H1 (cell line): ENCODE results near the gene FLT1. TPM values are rescaled to one million over a fixed set of nuclear protein-coding genes. Genes with fewer than 3 reads are reported as not detected.

ENCODE experiments used
- CTCF ChIA-PET: fragments of 300-600 bp; sonication (Branson Sonifier 250); formaldehyde crosslinking; loops from one replicate; lab custom pipeline; 2021; ENCODE audit not compliant: partially characterized antibody; lab: Charles Lee
- POLR2A ChIA-PET: fragments of 300-600 bp; sonication (Branson Sonifier 250); formaldehyde crosslinking; loops from one replicate; lab custom pipeline; 2021; ENCODE audit warnings: inconsistent platforms; ENCODE audit not compliant: partially characterized antibody; lab: Charles Lee
- DNase-seq, 2 experiments: peaks; one replicate each; pipeline versions ENCODE4 v3.0.0 to v3.0.0-alpha.2; 2010 to 2022; ENCODE audit warnings: low spot score in 2 of 2, low read depth in 1 of 2, mixed read lengths in 1 of 2
- FAIRE-seq: peaks from 2 replicates; lab custom pipeline; 2011; peaks lifted over from hg19 to GRCh38; lab: Jason Lieb, UNC
- H2AFZ ChIP-seq: 2 replicates; pipeline ENCODE4 v1.8.1; 2012; ENCODE audit warnings: low read length, inconsistent platforms
- H2AK5ac ChIP-seq: 2 replicates; pipeline ENCODE4 v1.6.1; 2013; ENCODE audit warnings: low read depth, low read length
- H2BK120ac ChIP-seq: replicated peaks from 2 replicates; pipeline ENCODE3; 2013; ENCODE audit warnings: low read depth, low read length, inconsistent platforms
- H2BK12ac ChIP-seq: 2 replicates; pipeline ENCODE4 v1.6.1; 2013; ENCODE audit warnings: low read depth, low read length
- H2BK15ac ChIP-seq: 2 replicates; pipeline ENCODE4 v1.6.1; 2013; ENCODE audit warnings: low read length
- H2BK20ac ChIP-seq: 2 replicates; pipeline ENCODE4 v1.6.1; 2013; ENCODE audit warnings: low read length
- H2BK5ac ChIP-seq: 2 replicates; pipeline ENCODE4 v1.6.1; 2013; ENCODE audit warnings: low read depth, low read length
- H3K14ac ChIP-seq: 2 replicates; pipeline ENCODE4 v1.6.1; 2013; ENCODE audit warnings: inconsistent platforms; ENCODE audit not compliant: insufficient read length
- H3K18ac ChIP-seq: 2 replicates; pipeline ENCODE4 v1.6.1; 2013; ENCODE audit warnings: low read length; ENCODE audit errors: extremely low read depth
- H3K23ac ChIP-seq: 2 replicates; pipeline ENCODE4 v1.6.1; 2013; ENCODE audit warnings: inconsistent platforms; ENCODE audit not compliant: insufficient read length
- H3K23me2 ChIP-seq: 2 replicates; pipeline ENCODE4 v1.6.1; 2013; ENCODE audit warnings: low read depth, low read length
- H3K27ac ChIP-seq: 2 replicates; pipeline ENCODE4 v1.6.1; 2011; ENCODE audit warnings: low read depth, low read length, inconsistent platforms
- H3K27me3 ChIP-seq, 4 experiments: replicated peaks in 1 of 4; 1 replicate in 1 of 4; 2 replicates in 3 of 4; pipeline versions ENCODE4 v1.6.1 to v1.8.1; 2011 to 2013; ENCODE audit warnings: low read length in 3 of 4, mild to moderate bottlenecking in 3 of 4, inconsistent platforms in 2 of 4, mixed read lengths in 2 of 4, moderate library complexity in 1 of 4; ENCODE audit not compliant: control insufficient read depth in 3 of 4, insufficient read depth in 3 of 4; ENCODE audit errors: extremely low read depth in 1 of 4
- H3K36me3 ChIP-seq, 4 experiments: 2 replicates each; pipeline versions ENCODE4 v1.6.1 to v1.8.1; 2011 to 2013; ENCODE audit warnings: mild to moderate bottlenecking in 4 of 4, low read length in 3 of 4, moderate library complexity in 2 of 4, control low read depth in 1 of 4, inconsistent platforms in 1 of 4; ENCODE audit not compliant: insufficient read depth in 4 of 4, control insufficient read depth in 2 of 4
- H3K4ac ChIP-seq: replicated peaks from 2 replicates; pipeline ENCODE3; 2013; ENCODE audit warnings: low read length, low read depth, mixed read lengths, inconsistent platforms; ENCODE audit not compliant: insufficient read length
- H3K4me1 ChIP-seq, 4 experiments: replicated peaks in 1 of 4; 1 replicate in 1 of 4; 2 replicates in 3 of 4; pipeline versions ENCODE4 v1.6.1 to v1.8.1; 2011 to 2013; ENCODE audit warnings: low read length in 3 of 4, inconsistent platforms in 2 of 4, mixed read lengths in 1 of 4; ENCODE audit not compliant: insufficient read depth in 4 of 4, control insufficient read depth in 3 of 4
- H3K4me2 ChIP-seq, 2 experiments: 2 replicates each; pipeline versions ENCODE4 v1.6.1 to v1.8.1; 2011 to 2013; ENCODE audit warnings: low read depth in 2 of 2, low read length in 2 of 2, control low read depth in 1 of 2, inconsistent platforms in 1 of 2, mild to moderate bottlenecking in 1 of 2; ENCODE audit not compliant: insufficient read depth in 1 of 2
- H3K4me3 ChIP-seq, 4 experiments: fragments of 200-600, 300-600 bp in 1 of 4; sonication (generic), shearing (Covaris generic), sonication (Bioruptor Twin) in 1 of 4; 2 replicates each; pipeline versions ENCODE4 v1.5.1 to v1.8.1; 2011 to 2016; ENCODE audit warnings: low read length in 4 of 4, low read depth in 3 of 4, control low read depth in 2 of 4, inconsistent platforms in 2 of 4, mild to moderate bottlenecking in 2 of 4, mixed read lengths in 1 of 4, moderate library complexity in 1 of 4; ENCODE audit not compliant: insufficient read depth in 2 of 4; ENCODE audit errors: extremely low read depth in 1 of 4
- H3K56ac ChIP-seq: replicated peaks from 2 replicates; pipeline ENCODE3; 2013; ENCODE audit warnings: low read depth, mild to moderate bottlenecking, mixed read lengths, low read length, inconsistent platforms; ENCODE audit not compliant: insufficient read length
- H3K79me1 ChIP-seq: 2 replicates; pipeline ENCODE4 v1.6.1; 2013; ENCODE audit warnings: low read depth, low read length, control low read depth
- H3K79me2 ChIP-seq, 2 experiments: 2 replicates each; pipeline versions ENCODE4 v1.6.1 to v1.8.1; 2012 to 2013; ENCODE audit warnings: low read length in 2 of 2, mild to moderate bottlenecking in 2 of 2, inconsistent platforms in 1 of 2; ENCODE audit not compliant: insufficient read depth in 2 of 2, control insufficient read depth in 1 of 2
- H3K9ac ChIP-seq, 4 experiments: replicated peaks in 1 of 4; 1 replicate in 1 of 4; 2 replicates in 3 of 4; pipeline versions ENCODE4 v1.6.1 to v1.8.1; 2011 to 2013; ENCODE audit warnings: low read depth in 3 of 4, low read length in 3 of 4, control low read depth in 2 of 4, mild to moderate bottlenecking in 2 of 4, moderate library complexity in 2 of 4, inconsistent platforms in 1 of 4; ENCODE audit errors: extremely low read depth in 1 of 4
- H3K9me3 ChIP-seq, 2 experiments: 2 replicates each; pipeline versions ENCODE4 v1.6.1 to v1.8.1; 2012 to 2013; ENCODE audit warnings: mild to moderate bottlenecking in 2 of 2, moderate library complexity in 2 of 2, control low read depth in 1 of 2, inconsistent platforms in 1 of 2, low read depth in 1 of 2, low read length in 1 of 2, mixed read lengths in 1 of 2; ENCODE audit not compliant: insufficient read depth in 2 of 2
- H4K20me1 ChIP-seq, 2 experiments: replicated peaks in 1 of 2; 2 replicates each; pipeline versions ENCODE3 to v1.8.1; 2011 to 2013; ENCODE audit warnings: inconsistent platforms in 2 of 2, low read length in 2 of 2, mild to moderate bottlenecking in 1 of 2; ENCODE audit not compliant: insufficient read depth in 2 of 2, control insufficient read depth in 1 of 2
- H4K5ac ChIP-seq: 2 replicates; pipeline ENCODE4 v1.6.1; 2013; ENCODE audit warnings: low read length, low read depth, mixed read lengths, inconsistent platforms; ENCODE audit not compliant: insufficient read length
- H4K8ac ChIP-seq: 2 replicates; pipeline ENCODE4 v1.8.0; 2013; ENCODE audit warnings: mild to moderate bottlenecking, moderate library complexity, low read length, inconsistent platforms; ENCODE audit not compliant: insufficient read depth; ENCODE audit errors: extremely low read depth
- H4K91ac ChIP-seq: replicated peaks from 2 replicates; pipeline ENCODE3; 2013; ENCODE audit warnings: low read length, mixed read lengths, inconsistent platforms; ENCODE audit not compliant: insufficient read length
- BACH1 ChIP-seq: IDR thresholded peaks from 2 replicates; pipeline ENCODE4 v1.6.1; 2012; ENCODE audit warnings: low read length, improper control_type of control experiment
- CREB1 ChIP-seq: IDR thresholded peaks from 2 replicates; pipeline ENCODE4 v1.6.1; 2012; ENCODE audit warnings: inconsistent platforms
- EGR1 ChIP-seq: IDR thresholded peaks from 2 replicates; pipeline ENCODE4 v1.6.1; 2011; ENCODE audit warnings: low read depth, low read length, borderline replicate concordance
- GABPA ChIP-seq: IDR thresholded peaks from 2 replicates; pipeline ENCODE4 v1.6.1; 2011; ENCODE audit warnings: mild to moderate bottlenecking, low read length, moderate library complexity, borderline replicate concordance; ENCODE audit not compliant: insufficient read depth
- KDM1A ChIP-seq: fragments of 200-600, 300-600 bp; sonication (generic); IDR thresholded peaks from 2 replicates; pipeline ENCODE4 v1.7.1; 2016; ENCODE audit warnings: mild to moderate bottlenecking, low read length, borderline replicate concordance
- KDM4A ChIP-seq: IDR thresholded peaks from one replicate; pipeline ENCODE4 v1.7.1; 2012; ENCODE audit warnings: low read depth, mild to moderate bottlenecking, moderate library complexity, low read length, inconsistent platforms; ENCODE audit not compliant: severe bottlenecking
- PHF8 ChIP-seq: fragments of 200-600 bp; sonication (generic); conservative IDR thresholded peaks from 2 replicates; pipeline ENCODE4 v1.7.1; 2012; ENCODE audit warnings: low read depth, mild to moderate bottlenecking, inconsistent platforms, low read length, moderate library complexity
- POU5F1 ChIP-seq: IDR thresholded peaks from 2 replicates; pipeline ENCODE4 v1.6.1; 2011; ENCODE audit warnings: low read depth, mild to moderate bottlenecking, low read length, moderate library complexity
- RAD21 ChIP-seq, 2 experiments: IDR thresholded peaks in 1 of 2; conservative IDR thresholded peaks in 1 of 2; 2 replicates each; pipeline ENCODE4 v1.6.1; 2011; ENCODE audit warnings: low read depth in 2 of 2, low read length in 2 of 2, improper control_type of control experiment in 1 of 2, inconsistent platforms in 1 of 2, mild to moderate bottlenecking in 1 of 2, moderate library complexity in 1 of 2
- SIX5 ChIP-seq: IDR thresholded peaks from 2 replicates; pipeline ENCODE4 v1.6.1; 2011; ENCODE audit warnings: mild to moderate bottlenecking, low read depth, low read length
- TAF1 ChIP-seq: IDR thresholded peaks from 2 replicates; pipeline ENCODE4 v1.6.1; 2011; ENCODE audit warnings: mild to moderate bottlenecking, low read depth, low read length
- ZNF274 ChIP-seq: IDR thresholded peaks from 2 replicates; pipeline ENCODE4 v1.7.0; 2012; ENCODE audit warnings: low read length, borderline replicate concordance; ENCODE audit errors: extremely low read depth
- WGBS, 2 experiments: shearing (Covaris generic) in 1 of 2; methylation state at CpG; one replicate each; pipeline versions ENCODE4 v1.1.6 to v1.1.7; 2013 to 2015; ENCODE audit warnings: low lambda C conversion rate in 2 of 2, mixed read lengths in 2 of 2, inconsistent platforms in 1 of 2, low coverage in 1 of 2, missing lambda C conversion rate in 1 of 2; ENCODE audit not compliant: insufficient replicate concordance in 2 of 2, insufficient coverage in 1 of 2, insufficient read length in 1 of 2; ENCODE audit errors: extremely low coverage in 1 of 2, missing lambda C conversion rate in 1 of 2; 5-methylcytosine and 5-hydroxymethylcytosine counted together
- polyA plus RNA-seq, 7 experiments: library from polyadenylated mRNA; depleted of rRNA in 3 of 7; stranded (reverse) in 5 of 7; unstranded in 2 of 7; fragments of >200 nt in 5 of 7; fragments of 200-250 nt in 2 of 7; gene quantifications; 1 replicate in 5 of 7; 2 replicates in 1 of 7; 4 replicates in 1 of 7; pipeline versions ENCODE4 v1.2.1 to v1.2.3, GENCODE V29; 2011 to 2013; ENCODE audit warnings: missing spikeins in 2 of 7, mixed read lengths in 2 of 7
- total RNA-seq: library from RNA; stranded (reverse); fragmentation: NEBNext Ultra II Directional; extraction: Animal tissue kit (Norgen Biotek cat#: 25700); gene quantifications from 2 replicates; pipeline ENCODE4 v1.2.1, GENCODE V29; 2021
- TF ChIP-seq, protein P1 (sequence below): IDR thresholded peaks from 2 replicates; pipeline ENCODE4 v1.6.1; 2012; ENCODE audit warnings: low read length, inconsistent platforms

The FLT1 gene
- total and polyA plus RNA-seq, 2 of the 8 experiments (the other 6 are each of a cell fraction or from before 2014, with no cell fraction given): 19.7 to 90.2 TPM

DNA sequence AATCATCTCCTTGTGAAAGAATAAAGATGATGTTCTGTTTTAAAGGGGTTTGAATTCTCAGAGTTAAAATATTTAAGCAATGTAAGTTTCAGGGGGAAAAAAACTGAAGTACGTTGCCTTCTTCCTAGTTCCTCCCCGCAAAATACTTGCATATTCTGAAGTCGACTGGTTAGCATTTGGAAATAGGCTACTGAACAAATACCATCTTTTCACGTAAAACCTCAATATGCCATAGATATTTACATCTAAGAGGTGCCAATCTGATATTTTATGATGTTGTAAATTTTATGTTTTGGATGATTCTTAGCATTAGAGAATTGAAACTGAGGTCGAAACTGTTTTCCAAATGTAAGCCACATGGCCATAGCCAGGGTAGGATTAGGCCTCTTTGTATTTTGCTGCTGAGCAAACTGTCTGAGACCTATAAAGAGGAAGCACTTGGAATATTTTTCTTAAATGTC, 138.3 kb downstream of the FLT1 start:
- Histone ChIP-seq H3K79me2 (no peaks in the 10 kb centered on the region), H3K23me2 (no peaks in the 10 kb centered on the region), H4K20me1 (no peaks in the 10 kb centered on the region), H3K23ac (no peak overlapping the region), H4K5ac (no peak overlapping the region), H3K9ac (no peak overlapping the region), H3K4ac (no peak overlapping the region), H2BK20ac (no peak overlapping the region), H3K36me3 (peaks cover 0 to 5% (median 0%) of the 10 kb centered on the region in 4 experiments; a peak in 4 of 8 replicates), H2AK5ac (no peak overlapping the region), H2BK120ac (no peak overlapping the region), H3K27ac (no peak overlapping the region), H3K56ac (no peak overlapping the region), H3K27me3 (no peaks in the 10 kb centered on the region), H3K4me2 (no peak overlapping the region), H3K14ac (no peak overlapping the region), H2BK12ac (no peak overlapping the region), H2BK15ac (no peak overlapping the region), H3K79me1 (no peaks in the 10 kb centered on the region), H2BK5ac (no peak overlapping the region), H3K18ac (no peak overlapping the region), H3K4me1 (peaks cover 0 to 7% (median 2%) of the 10 kb centered on the region in 4 experiments; a peak in 2 of 7 replicates), H4K8ac (no peak overlapping the region), H2AFZ (no peak overlapping the region), H3K9me3 (no peaks in the 10 kb centered on the region), H3K4me3 (no peak overlapping the region), H4K91ac (no peak overlapping the region)
- CTCF ChIA-PET: no interaction called here
- POLR2A ChIA-PET: no interaction called here
- no peak for FAIRE-seq
- WGBS, 2 experiments: 85% methylated on average over 5 of the region's 5 CpGs; no CpG with 5 or more reads in 1 of the 2 experiments
- no peak for DNase-seq
- TF ChIP-seq EGR1 (no peak), KDM1A (no peak), CREB1 (no peak), PHF8 (no peak), ZNF274 (no peak), BACH1 (no peak), KDM4A (no peak), TAF1 (no peak), RAD21 (IDR thresholded peaks at IDR 0.05 in 1 of 2, conservative IDR thresholded peaks at IDR 0.05 in 1 of 2; ENCODE audit: low read depth in 2 of 2, low read length in 2 of 2) (no peak), POU5F1 (no peak), GABPA (no peak), SIX5 (no peak)
- TF ChIP-seq, protein P1, sequence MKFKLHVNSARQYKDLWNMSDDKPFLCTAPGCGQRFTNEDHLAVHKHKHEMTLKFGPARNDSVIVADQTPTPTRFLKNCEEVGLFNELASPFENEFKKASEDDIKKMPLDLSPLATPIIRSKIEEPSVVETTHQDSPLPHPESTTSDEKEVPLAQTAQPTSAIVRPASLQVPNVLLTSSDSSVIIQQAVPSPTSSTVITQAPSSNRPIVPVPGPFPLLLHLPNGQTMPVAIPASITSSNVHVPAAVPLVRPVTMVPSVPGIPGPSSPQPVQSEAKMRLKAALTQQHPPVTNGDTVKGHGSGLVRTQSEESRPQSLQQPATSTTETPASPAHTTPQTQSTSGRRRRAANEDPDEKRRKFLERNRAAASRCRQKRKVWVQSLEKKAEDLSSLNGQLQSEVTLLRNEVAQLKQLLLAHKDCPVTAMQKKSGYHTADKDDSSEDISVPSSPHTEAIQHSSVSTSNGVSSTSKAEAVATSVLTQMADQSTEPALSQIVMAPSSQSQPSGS: no peak
